WTC11 (cell line): Measurements from ENCODE around the gene TIMM50. TPM values are rescaled to one million over a fixed set of nuclear protein-coding genes. Genes with fewer than 3 reads are reported as not detected.

Experiments used
- ATAC-seq: fragments of 200-7000 bp; cut with Tn5 transposase; 2 replicates; pipeline ENCODE4 v1.10.0; 2021; ENCODE audit warnings: mild to moderate bottlenecking, moderate library complexity
- CTCF ChIA-PET: fragments of 300-600 bp; sonication (Branson Sonifier 250); formaldehyde crosslinking; loops from one replicate; lab custom pipeline; 2021; ENCODE audit warnings: antibody characterized with exemption; lab: Charles Lee
- POLR2A ChIA-PET: fragments of 350-600 bp; sonication (Branson Sonifier 250); formaldehyde crosslinking; loops from one replicate; lab custom pipeline; 2021; ENCODE audit warnings: antibody characterized with exemption; lab: Charles Lee
- DNase-seq: peaks from one replicate; pipeline ENCODE4 v3.0.0; 2021; ENCODE audit warnings: low spot score
- H3K27ac Mint-ChIP-seq: 2 replicates; pipeline ENCODE4 v1.8.0; 2021; ENCODE audit warnings: mixed read lengths
- H3K27me3 Mint-ChIP-seq: 2 replicates; pipeline ENCODE4 v1.8.0; 2021; ENCODE audit warnings: low read depth, mild to moderate bottlenecking, moderate library complexity, mixed read lengths
- H3K36me3 Mint-ChIP-seq: 2 replicates; pipeline ENCODE4 v1.8.0; 2021; ENCODE audit warnings: mixed read lengths
- H3K4me1 Mint-ChIP-seq: 2 replicates; pipeline ENCODE4 v1.8.0; 2022; ENCODE audit warnings: mixed read lengths
- H3K4me3 Mint-ChIP-seq: 2 replicates; pipeline ENCODE4 v1.8.0; 2021; ENCODE audit warnings: mild to moderate bottlenecking, moderate library complexity, mixed read lengths
- H3K9me3 Mint-ChIP-seq: 2 replicates; pipeline ENCODE4 v1.8.0; 2021; ENCODE audit warnings: mixed read lengths
- ARID4B ChIP-seq: sonication (generic); formaldehyde crosslinking; IDR thresholded peaks from 2 replicates; pipeline ENCODE4 v1.8.0; 2023; ENCODE audit warnings: missing genetic modification reagents, mild to moderate bottlenecking, borderline replicate concordance
- E2F4 ChIP-seq: sonication (generic); formaldehyde crosslinking; IDR thresholded peaks from 2 replicates; pipeline ENCODE4 v1.8.1; 2022; ENCODE audit warnings: low read depth, mild to moderate bottlenecking, moderate library complexity, missing genetic modification reagents, borderline replicate concordance
- FOXJ3 ChIP-seq: sonication (generic); formaldehyde crosslinking; IDR thresholded peaks from 2 replicates; pipeline ENCODE4 v1.9.0; 2021; ENCODE audit warnings: missing genetic modification reagents, mild to moderate bottlenecking, borderline replicate concordance
- FOXP4 ChIP-seq: sonication (generic); formaldehyde crosslinking; IDR thresholded peaks from 2 replicates; pipeline ENCODE4 v1.8.0; 2022; ENCODE audit warnings: mild to moderate bottlenecking, missing genetic modification reagents
- IRF2 ChIP-seq: sonication (generic); formaldehyde crosslinking; IDR thresholded peaks from 2 replicates; pipeline ENCODE4 v1.8.0; 2022; ENCODE audit warnings: low read depth, missing genetic modification reagents, borderline replicate concordance
- MAX ChIP-seq: sonication (generic); formaldehyde crosslinking; IDR thresholded peaks from 2 replicates; pipeline ENCODE4 v1.8.0; 2022; ENCODE audit warnings: mild to moderate bottlenecking, missing genetic modification reagents
- NFATC4 ChIP-seq: fragments of 250-450 bp; sonication (Bioruptor Pico); IDR thresholded peaks from 2 replicates; pipeline ENCODE4 v1.9.0; 2021; ENCODE audit warnings: mild to moderate bottlenecking
- NFE2L1 ChIP-seq: sonication (generic); formaldehyde crosslinking; IDR thresholded peaks from 2 replicates; pipeline ENCODE4 v1.8.1; 2023; ENCODE audit warnings: missing genetic modification reagents
- PRRX2 ChIP-seq: fragments of 250-450 bp; sonication (Bioruptor Pico); IDR thresholded peaks from 2 replicates; pipeline ENCODE4 v1.8.0; 2021; ENCODE audit warnings: mild to moderate bottlenecking
- SP1 ChIP-seq: sonication (generic); formaldehyde crosslinking; conservative IDR thresholded peaks from 2 replicates; pipeline ENCODE4 v1.8.1; 2022; ENCODE audit warnings: missing genetic modification reagents
- STAT6 ChIP-seq: sonication (generic); formaldehyde crosslinking; conservative IDR thresholded peaks from 2 replicates; pipeline ENCODE4 v1.8.1; 2023; ENCODE audit warnings: mild to moderate bottlenecking, low read depth, missing genetic modification reagents, moderate library complexity
- ZBTB21 ChIP-seq: sonication (generic); formaldehyde crosslinking; IDR thresholded peaks from 2 replicates; pipeline ENCODE4 v1.8.1; 2023; ENCODE audit warnings: mild to moderate bottlenecking, missing genetic modification reagents, borderline replicate concordance
- ZNF263 ChIP-seq: sonication (generic); formaldehyde crosslinking; IDR thresholded peaks from 2 replicates; pipeline ENCODE4 v1.8.1; 2022; ENCODE audit warnings: low read depth, mild to moderate bottlenecking, moderate library complexity, missing genetic modification reagents
- ZNF512 ChIP-seq: sonication (generic); formaldehyde crosslinking; IDR thresholded peaks from 2 replicates; pipeline ENCODE4 v1.8.1; 2022; ENCODE audit warnings: missing genetic modification reagents, borderline replicate concordance
- total RNA-seq: library from RNA; stranded (reverse); gene quantifications from 3 replicates; pipeline ENCODE4 v1.2.3, GENCODE V29; 2021

TIMM50 gene
- total RNA-seq, 1 experiment from 2014 or later: 154 TPM

- no peak for TF ChIP-seq ZNF512
- TF ChIP-seq, all 79 proteins: peak for 7
Measured at GRCh38 chr19:39498798-39499642, 18.4 kb downstream of the TIMM50 start, which contains the start of gene DLL3 (continued).

GRCh38 chr19:39499932-39500331 lies 19.3 kb downstream of the TIMM50 start:
- CTCF ChIA-PET: interaction anchor here (0.9 to 1.3 kb wide), 4 partner anchors 15 to 32 kb away, joined by 3 to 4 read pairs (median 4); partner anchors contain the start of genes EID2B, SELENOV and TIMM50
- H3K9me3 Mint-ChIP-seq: no peaks in the 10 kb centered on the region
- H3K27ac Mint-ChIP-seq: no peak overlapping the region
- TF ChIP-seq E2F4 (CRISPR knock-in tag) (no peak), FOXP4 (CRISPR knock-in tag) (no peak), NFE2L1 (no peak), SP1 (no peak), MAX (CRISPR knock-in tag) (no peak), PRRX2 (no peak), STAT6 (CRISPR knock-in tag) (no peak), FOXJ3 (CRISPR knock-in tag) (no peak)
- TF ChIP-seq, all 79 proteins: peak for 0
- no peak for DNase-seq
- H3K4me3 Mint-ChIP-seq: peak overlapping the region; percentile 73
- peaks cover 26% of the 10 kb centered on the region for H3K4me1 Mint-ChIP-seq
- ATAC-seq: no peak
- POLR2A ChIA-PET: interaction anchor here (0.6 to 1.0 kb wide), 2 partner anchors 11 to 64 kb away, joined by 3 to 4 read pairs; partner anchors contain the start of gene RPS16
- peaks cover 13% of the 10 kb centered on the region for H3K36me3 Mint-ChIP-seq
- peaks cover 67% of the 10 kb centered on the region for H3K27me3 Mint-ChIP-seq

GRCh38 chr19:39500543-39500942 lies 19.9 kb downstream of the TIMM50 start:
- H3K27ac Mint-ChIP-seq: no peak overlapping the region
- peaks cover 74% of the 10 kb centered on the region for H3K27me3 Mint-ChIP-seq
- no peaks in the 10 kb centered on the region for H3K9me3 Mint-ChIP-seq
- no peak for ATAC-seq
- ChIA-PET POLR2A (interaction anchor here (0.7 to 1.0 kb wide), 2 partner anchors 20 to 65 kb away, joined by 3 to 6 read pairs; partner anchors contain the start of genes RPS16 and TIMM50), CTCF (interaction anchor here (0.9 to 1.2 kb wide), 2 partner anchors 15 to 26 kb away, joined by 4 read pairs; partner anchors contain the start of gene SELENOV)
- peaks cover 13% of the 10 kb centered on the region for H3K36me3 Mint-ChIP-seq
- H3K4me3 Mint-ChIP-seq: peak overlapping the region; percentile 35
- DNase-seq: no peak
- peaks cover 26% of the 10 kb centered on the region for H3K4me1 Mint-ChIP-seq
- no peak for TF ChIP-seq NFATC4
- TF ChIP-seq ARID4B (CRISPR knock-in tag): no peak
- TF ChIP-seq E2F4 (CRISPR knock-in tag): no peak
- no peak for TF ChIP-seq ZNF263
- no peak for TF ChIP-seq ZNF512
- no peak for TF ChIP-seq ZBTB21 (CRISPR knock-in tag)
- TF ChIP-seq IRF2: no peak
